ENCODE measurements around the gene TMEM184B.

DNA sequence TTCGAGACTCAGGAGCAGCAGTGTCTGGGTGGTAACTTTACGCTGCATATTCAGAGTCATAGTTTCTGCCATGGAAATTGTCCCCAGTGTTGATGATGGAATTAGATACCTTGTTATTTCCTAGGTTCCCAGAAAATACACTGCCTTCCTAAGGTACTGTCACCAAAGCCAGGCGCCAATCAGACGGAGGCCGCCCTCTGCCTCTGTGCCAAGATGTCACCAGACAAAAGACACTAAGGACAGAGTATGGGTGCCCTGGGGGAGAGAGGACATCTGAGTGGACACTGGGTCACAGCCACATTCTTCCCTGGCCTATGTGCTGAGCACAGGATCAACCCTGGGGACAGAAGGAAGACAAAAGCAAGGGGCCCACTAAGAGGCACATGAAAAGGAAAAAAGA lies 102.3 kb downstream of the TMEM184B start:
- TF ChIP-seq, protein P1, sequence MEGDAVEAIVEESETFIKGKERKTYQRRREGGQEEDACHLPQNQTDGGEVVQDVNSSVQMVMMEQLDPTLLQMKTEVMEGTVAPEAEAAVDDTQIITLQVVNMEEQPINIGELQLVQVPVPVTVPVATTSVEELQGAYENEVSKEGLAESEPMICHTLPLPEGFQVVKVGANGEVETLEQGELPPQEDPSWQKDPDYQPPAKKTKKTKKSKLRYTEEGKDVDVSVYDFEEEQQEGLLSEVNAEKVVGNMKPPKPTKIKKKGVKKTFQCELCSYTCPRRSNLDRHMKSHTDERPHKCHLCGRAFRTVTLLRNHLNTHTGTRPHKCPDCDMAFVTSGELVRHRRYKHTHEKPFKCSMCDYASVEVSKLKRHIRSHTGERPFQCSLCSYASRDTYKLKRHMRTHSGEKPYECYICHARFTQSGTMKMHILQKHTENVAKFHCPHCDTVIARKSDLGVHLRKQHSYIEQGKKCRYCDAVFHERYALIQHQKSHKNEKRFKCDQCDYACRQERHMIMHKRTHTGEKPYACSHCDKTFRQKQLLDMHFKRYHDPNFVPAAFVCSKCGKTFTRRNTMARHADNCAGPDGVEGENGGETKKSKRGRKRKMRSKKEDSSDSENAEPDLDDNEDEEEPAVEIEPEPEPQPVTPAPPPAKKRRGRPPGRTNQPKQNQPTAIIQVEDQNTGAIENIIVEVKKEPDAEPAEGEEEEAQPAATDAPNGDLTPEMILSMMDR (IDR thresholded peaks at IDR 0.05), result no peak
- no peak for TF ChIP-seq EZH2 (IDR thresholded peaks at IDR 0.05)
- no peak for TF ChIP-seq EZH2phosphoT487 (IDR thresholded peaks at IDR 0.05)
